DND-41 (cell line): ENCODE measurements around the gene RMI2.
A peak's percentile ranks its signal among the peaks of the same experiment; 100 is the strongest.

Source experiments
- ATAC-seq: fragments of 200-7000 bp; cut with Tn5 transposase; 3 replicates; pipeline ENCODE4 v1.9.1; 2021; ENCODE audit warnings: low read depth; ENCODE audit not compliant: insufficient read depth
- DNase-seq: peaks from one replicate; pipeline ENCODE4 v3.0.0-alpha.2; 2020
- H2AFZ ChIP-seq: 2 replicates; pipeline ENCODE4 v1.6.0; 2012; ENCODE audit warnings: low read depth, low read length
- H3K27ac ChIP-seq: 2 replicates; pipeline ENCODE4 v1.5.1; 2012; ENCODE audit warnings: low read length, inconsistent platforms
- H3K27me3 ChIP-seq: fragments of 200-600 bp; sonication (generic); 2 replicates; pipeline ENCODE4 v1.6.0; 2012; ENCODE audit warnings: low read length, mild to moderate bottlenecking, inconsistent platforms; ENCODE audit not compliant: insufficient read depth, poor library complexity
- H3K36me3 ChIP-seq: 2 replicates; pipeline ENCODE4 v1.5.1; 2012; ENCODE audit warnings: low read length, inconsistent platforms; ENCODE audit not compliant: insufficient read depth
- H3K4me1 ChIP-seq: 2 replicates; pipeline ENCODE4 v1.5.1; 2012; ENCODE audit warnings: mild to moderate bottlenecking, low read length; ENCODE audit not compliant: insufficient read depth
- H3K4me2 ChIP-seq: 2 replicates; pipeline ENCODE4 v1.6.0; 2012; ENCODE audit warnings: mild to moderate bottlenecking, moderate library complexity, low read length, inconsistent platforms; ENCODE audit not compliant: insufficient read depth
- H3K4me3 ChIP-seq, 2 experiments: fragments of 200-600 bp in 1 of 2; shearing (Covaris generic) in 1 of 2; 2 replicates each; pipeline ENCODE4 v1.5.1; 2012 to 2016; ENCODE audit warnings: inconsistent platforms in 2 of 2, low read length in 2 of 2, mild to moderate bottlenecking in 2 of 2, low read depth in 1 of 2, moderate library complexity in 1 of 2
- H3K79me2 ChIP-seq: 2 replicates; pipeline ENCODE4 v1.6.0; 2012; ENCODE audit warnings: low read length, inconsistent platforms; ENCODE audit not compliant: insufficient read depth
- H3K9ac ChIP-seq: 2 replicates; pipeline ENCODE4 v1.6.0; 2012; ENCODE audit warnings: low read depth, mild to moderate bottlenecking, inconsistent platforms, low read length, moderate library complexity
- H3K9me3 ChIP-seq: 2 replicates; pipeline ENCODE4 v1.5.1; 2012; ENCODE audit warnings: low read length, moderate library complexity, mild to moderate bottlenecking, inconsistent platforms; ENCODE audit not compliant: insufficient read depth, severe bottlenecking
- H4K20me1 ChIP-seq: 2 replicates; pipeline ENCODE4 v1.6.0; 2012; ENCODE audit warnings: low read length; ENCODE audit not compliant: insufficient read depth
- EZH2 ChIP-seq: IDR thresholded peaks from 3 replicates; pipeline ENCODE4 v1.6.1; 2012; ENCODE audit warnings: borderline replicate concordance, low read depth, mild to moderate bottlenecking, moderate library complexity, low read length, inconsistent platforms; ENCODE audit not compliant: severe bottlenecking
- TF ChIP-seq, protein P1 (sequence below): IDR thresholded peaks from 2 replicates; pipeline ENCODE4 v1.5.1; 2012; ENCODE audit warnings: borderline replicate concordance, low read length, moderate library complexity, mild to moderate bottlenecking; ENCODE audit not compliant: poor library complexity, severe bottlenecking; ENCODE audit errors: extremely low read depth

The RMI2 gene

DNA sequence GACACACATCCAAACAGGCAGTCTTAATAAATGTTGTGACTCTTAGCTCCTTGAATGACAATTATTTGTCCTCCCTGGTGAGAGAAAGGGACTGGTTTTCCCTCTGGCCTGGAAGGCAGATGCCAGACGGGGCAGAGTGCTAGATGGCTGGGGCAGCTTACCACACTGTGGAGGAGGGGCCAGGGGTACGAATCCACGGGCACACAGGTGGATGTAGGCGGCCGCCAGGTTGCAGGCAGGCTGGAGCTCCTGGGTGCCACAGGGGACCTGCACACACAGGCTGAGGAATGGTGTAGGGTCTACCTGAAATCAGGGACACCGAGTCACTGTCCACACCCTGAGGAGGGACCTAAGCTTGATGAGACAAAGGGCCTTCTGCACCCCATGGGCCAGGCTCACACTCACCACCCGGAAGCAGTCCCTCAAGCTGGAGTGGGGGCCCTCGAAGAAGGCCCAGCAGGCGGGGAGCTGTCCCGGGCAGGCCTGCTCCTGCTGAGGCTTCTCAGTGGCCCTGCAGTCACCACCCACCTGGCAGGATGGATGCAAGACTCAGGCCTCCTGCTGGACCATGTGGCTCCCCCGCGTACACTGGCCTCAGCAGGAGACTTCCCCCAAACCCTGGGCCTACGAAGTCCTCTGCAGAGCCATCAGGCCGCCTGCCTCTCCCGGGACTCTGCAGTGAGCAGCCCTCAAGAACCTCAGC lies 38.4 kb downstream of the RMI2 start:
- no peaks in the 10 kb centered on the region for H3K36me3 ChIP-seq
- TF ChIP-seq, protein P1, sequence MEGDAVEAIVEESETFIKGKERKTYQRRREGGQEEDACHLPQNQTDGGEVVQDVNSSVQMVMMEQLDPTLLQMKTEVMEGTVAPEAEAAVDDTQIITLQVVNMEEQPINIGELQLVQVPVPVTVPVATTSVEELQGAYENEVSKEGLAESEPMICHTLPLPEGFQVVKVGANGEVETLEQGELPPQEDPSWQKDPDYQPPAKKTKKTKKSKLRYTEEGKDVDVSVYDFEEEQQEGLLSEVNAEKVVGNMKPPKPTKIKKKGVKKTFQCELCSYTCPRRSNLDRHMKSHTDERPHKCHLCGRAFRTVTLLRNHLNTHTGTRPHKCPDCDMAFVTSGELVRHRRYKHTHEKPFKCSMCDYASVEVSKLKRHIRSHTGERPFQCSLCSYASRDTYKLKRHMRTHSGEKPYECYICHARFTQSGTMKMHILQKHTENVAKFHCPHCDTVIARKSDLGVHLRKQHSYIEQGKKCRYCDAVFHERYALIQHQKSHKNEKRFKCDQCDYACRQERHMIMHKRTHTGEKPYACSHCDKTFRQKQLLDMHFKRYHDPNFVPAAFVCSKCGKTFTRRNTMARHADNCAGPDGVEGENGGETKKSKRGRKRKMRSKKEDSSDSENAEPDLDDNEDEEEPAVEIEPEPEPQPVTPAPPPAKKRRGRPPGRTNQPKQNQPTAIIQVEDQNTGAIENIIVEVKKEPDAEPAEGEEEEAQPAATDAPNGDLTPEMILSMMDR: no peak
- no peak for TF ChIP-seq EZH2
- H3K9me3 ChIP-seq: no peaks in the 10 kb centered on the region

DNA sequence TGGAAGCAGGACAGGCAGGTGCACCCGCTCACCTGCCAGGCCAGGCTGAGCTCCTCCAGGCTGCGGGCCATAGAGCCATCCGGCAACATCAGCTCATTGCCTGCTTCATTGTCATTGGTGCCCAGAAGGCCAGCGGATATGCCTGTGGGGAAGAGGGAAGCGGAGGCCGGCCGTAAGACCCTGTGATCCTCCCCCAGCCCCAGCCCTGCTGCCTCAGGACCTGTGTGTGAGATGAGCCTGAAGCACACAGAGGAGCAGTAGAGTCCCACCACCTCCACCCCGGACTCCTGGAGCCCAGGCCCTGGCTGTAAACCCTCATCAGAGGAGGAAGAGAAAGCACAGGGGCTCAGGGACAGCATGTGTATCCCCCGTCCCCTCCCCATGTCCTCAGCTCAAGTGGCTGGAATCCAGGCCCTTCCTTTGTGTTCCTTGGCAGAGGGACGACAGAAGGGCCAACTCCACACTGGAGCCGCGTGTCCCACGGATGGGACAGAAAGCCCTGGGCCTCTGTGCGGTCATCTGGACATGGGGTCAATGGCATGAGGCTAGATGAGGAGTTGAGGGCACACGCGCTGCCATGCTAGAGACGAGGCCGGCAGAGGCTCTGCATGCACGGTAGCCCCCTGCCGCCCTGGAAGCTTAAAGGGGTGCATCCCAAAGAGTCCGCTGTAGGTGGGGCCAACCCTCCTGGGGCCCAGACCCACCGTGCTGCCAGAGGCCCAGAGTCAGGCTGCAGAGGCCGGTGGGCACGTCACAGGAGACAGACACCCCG lies 39.1 kb downstream of the RMI2 start:
- Histone ChIP-seq H3K79me2 (no peaks in the 10 kb centered on the region), H3K9me3 (no peaks in the 10 kb centered on the region), H4K20me1 (no peaks in the 10 kb centered on the region), H3K4me3 (no peak overlapping the region), H3K4me2 (no peak overlapping the region), H2AFZ (no peak overlapping the region), H3K36me3 (no peaks in the 10 kb centered on the region), H3K4me1 (peaks cover 6% of the 10 kb centered on the region), H3K9ac (no peak overlapping the region), H3K27ac (no peak overlapping the region), H3K27me3 (no peaks in the 10 kb centered on the region)
- ATAC-seq: no peak
- DNase-seq: no peak
- no peak for TF ChIP-seq EZH2
- TF ChIP-seq, protein P1: no peak

More for the DNA sequence above, 38.4 kb downstream of the RMI2 start:
- H3K4me3 ChIP-seq: no peak overlapping the region
- peaks cover 6% of the 10 kb centered on the region for H3K4me1 ChIP-seq
- DNase-seq: no peak
- no peak overlapping the region for H3K9ac ChIP-seq
- no peak for ATAC-seq
- no peak overlapping the region for H2AFZ ChIP-seq
- H3K27ac ChIP-seq: no peak overlapping the region
- H3K4me2 ChIP-seq: no peak overlapping the region
- H4K20me1 ChIP-seq: no peaks in the 10 kb centered on the region
- no peaks in the 10 kb centered on the region for H3K79me2 ChIP-seq
- no peaks in the 10 kb centered on the region for H3K27me3 ChIP-seq

DNA sequence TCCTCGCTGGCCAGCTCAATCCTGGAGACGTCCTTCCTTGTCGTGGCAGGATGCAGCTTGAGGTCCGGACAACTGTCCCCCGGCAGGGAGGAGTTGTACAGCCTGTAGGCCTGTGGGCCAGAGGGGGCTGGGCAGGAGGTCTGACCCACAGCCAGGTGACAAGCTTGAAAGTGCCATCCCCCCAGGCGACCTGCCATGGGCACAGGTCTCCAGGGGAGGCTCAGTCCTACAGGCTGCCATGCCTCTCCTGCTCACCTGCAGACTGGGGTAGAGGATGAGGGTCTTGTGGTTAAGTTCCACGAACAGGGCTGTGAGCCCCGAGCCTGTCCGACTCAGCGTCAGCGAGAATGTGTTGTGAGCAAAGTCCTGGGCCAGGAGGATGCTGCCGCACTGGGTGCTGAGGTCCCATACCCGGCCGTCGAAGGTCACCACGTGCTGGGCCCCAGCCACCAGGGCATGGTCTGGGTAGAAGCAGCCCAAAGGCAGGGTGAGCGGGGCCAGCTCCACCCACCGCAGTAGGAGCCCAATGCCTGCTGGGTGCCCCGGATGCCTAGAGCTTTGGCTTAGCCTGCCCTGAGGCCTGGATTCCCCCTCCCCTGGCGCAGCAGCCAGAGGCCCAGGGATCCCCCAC lies 39.8 kb downstream of the RMI2 start:
- Histone ChIP-seq H3K9me3 (no peaks in the 10 kb centered on the region), H4K20me1 (no peaks in the 10 kb centered on the region), H2AFZ (no peak overlapping the region), H3K27ac (no peak overlapping the region), H3K36me3 (no peaks in the 10 kb centered on the region), H3K27me3 (no peaks in the 10 kb centered on the region), H3K4me1 (peaks cover 6% of the 10 kb centered on the region), H3K4me2 (no peak overlapping the region), H3K4me3 (no peak overlapping the region), H3K79me2 (no peaks in the 10 kb centered on the region), H3K9ac (no peak overlapping the region)
- DNase-seq (no peak), ATAC-seq (peak; percentile 29; the same call in 1 of the 3 replicates)
- TF ChIP-seq, protein P1: no peak
- no peak for TF ChIP-seq EZH2
